Gastrocnemius medialis (tissue), 4 donors: ENCODE data around the gene NUDCD3. TPM values are rescaled to one million over a fixed set of nuclear protein-coding genes. Genes with fewer than 3 reads are reported as not detected.

Source experiments
- ATAC-seq, 2 donors: fragments of 150-250 bp; one replicate each; pipeline ENCODE4 v1.9.1; 2016
- DNase-seq, 2 donors: peaks; one replicate each; pipeline ENCODE4 v3.0.0-alpha.2; 2019
- H3K27ac ChIP-seq, 4 donors: fragments of 200-600 bp; sonication (generic); 1 replicate in 1 of 4; 2 replicates in 3 of 4; pipeline ENCODE4 v1.5.1; 2016 to 2018; ENCODE audit warnings: mild to moderate bottlenecking in 2 of 4, moderate library complexity in 1 of 4
- H3K27me3 ChIP-seq, 3 donors: fragments of 200-600 bp; sonication (generic) in 2 of 3; 1 replicate in 1 of 3; 2 replicates in 2 of 3; pipeline versions ENCODE4 v1.5.1 to v1.6.0; 2016 to 2019; ENCODE audit warnings: mild to moderate bottlenecking in 1 of 3, moderate library complexity in 1 of 3
- H3K36me3 ChIP-seq, 2 donors: fragments of 200-600 bp; sonication (generic) in 1 of 2; one replicate each; pipeline ENCODE4 v1.5.1; 2017 to 2018
- H3K4me1 ChIP-seq, 2 donors: fragments of 200-600 bp; sonication (generic) in 1 of 2; one replicate each; pipeline ENCODE4 v1.5.1; 2016 to 2017; ENCODE audit warnings: mild to moderate bottlenecking in 2 of 2
- H3K4me3 ChIP-seq, 4 donors: fragments of 200-600 bp; sonication (generic) in 3 of 4; 1 replicate in 1 of 4; 2 replicates in 3 of 4; pipeline ENCODE4 v1.5.1; 2016 to 2019; ENCODE audit warnings: mild to moderate bottlenecking in 2 of 4
- H3K9me3 ChIP-seq, 3 donors: fragments of 200-600 bp; sonication (generic) in 2 of 3; 1 replicate in 1 of 3; 2 replicates in 2 of 3; pipeline ENCODE4 v1.5.1; 2016 to 2019
- CTCF ChIP-seq, 5 experiments: fragments of 450-650 bp in 3 of 5; fragments of 200-600 bp in 2 of 5; sonication (generic) in 2 of 5; IDR thresholded peaks in 4 of 5; conservative IDR thresholded peaks in 1 of 5; 1 replicate in 4 of 5; 2 replicates in 1 of 5; pipeline ENCODE4 v1.5.1; 2016 to 2019; ENCODE audit warnings: antibody characterized with exemption in 5 of 5, mild to moderate bottlenecking in 3 of 5, moderate library complexity in 3 of 5
- POLR2A ChIP-seq, 2 donors: fragments of 450-650 bp; IDR thresholded peaks; one replicate each; pipeline ENCODE4 v1.6.1; 2017; ENCODE audit warnings: antibody characterized with exemption in 2 of 2, mild to moderate bottlenecking in 2 of 2, moderate library complexity in 2 of 2
- in situ Hi-C, 4 donors: fragments of 200-750 bp; cut with MboI; loops; one replicate each; pipeline versions ENCODE4 v1.15.0 to v1.8.0; 2017; ENCODE audit warnings: low sequenced_read_pairs in 4 of 4
- intact Hi-C: fragments of 100-400 bp; cut with DNase I; formaldehyde crosslinking; loops from one replicate; pipeline ENCODE4 v1.15.1; 2023; ENCODE audit warnings: low total_unique reads
- total RNA-seq, 4 donors: library from RNA; depleted of rRNA; stranded (reverse); fragments of >200 nt; gene quantifications; one replicate each; pipeline versions ENCODE4 v1.1.0 to v1.2.3, GENCODE V29; 2016

The NUDCD3 gene
- total RNA-seq, 4 donors from 2014 or later, result 76.2 to 93.4 (median 77.0) TPM

- DNase-seq (no peak), ATAC-seq (no peak)
- Histone ChIP-seq H3K4me1 (peaks cover 6 to 10% of the 10 kb centered on the region in 2 donors), H3K4me3 (no peak overlapping the region), H3K27ac (no peak overlapping the region), H3K9me3 (no peaks in the 10 kb centered on the region), H3K27me3 (no peaks in the 10 kb centered on the region), H3K36me3 (no peaks in the 10 kb centered on the region)
- TF ChIP-seq CTCF (IDR thresholded peaks at IDR 0.05 in 4 of 5, conservative IDR thresholded peaks at IDR 0.05 in 1 of 5) (no peak), POLR2A (IDR thresholded peaks at IDR 0.05) (no peak)
- intact Hi-C loops, result loop anchor here (10.0 kb wide), 1 partner anchor 188 kb away; no protein-coding TSS in a partner anchor
- in situ Hi-C loops, result loop anchor here in 1 of 4 donors (10.0 kb wide), 1 partner anchor 98 kb away; no protein-coding TSS in a partner anchor
Measured at GRCh38 chr7:44377134-44377463, 113.4 kb downstream of the NUDCD3 start.

GRCh38 chr7:44376429-44377133 is 113.9 kb downstream of the NUDCD3 start:
- H3K4me1 ChIP-seq, result peaks cover 6% of the 10 kb centered on the region in 2 donors
- DNase-seq (no peak), ATAC-seq (no peak)
- H3K27me3 ChIP-seq, result no peaks in the 10 kb centered on the region
- TF ChIP-seq POLR2A (IDR thresholded peaks at IDR 0.05) (no peak), CTCF (IDR thresholded peaks at IDR 0.05 in 4 of 5, conservative IDR thresholded peaks at IDR 0.05 in 1 of 5) (no peak)
- no peak overlapping the region for H3K4me3 ChIP-seq
- H3K27ac ChIP-seq, result no peak overlapping the region
- in situ Hi-C loops, result loop anchor here in 1 of 4 donors (10.0 kb wide), 1 partner anchor 98 kb away; no protein-coding TSS in a partner anchor
- no peaks in the 10 kb centered on the region for H3K9me3 ChIP-seq
- intact Hi-C loops, result loop anchor here (10.0 kb wide), 1 partner anchor 188 kb away; no protein-coding TSS in a partner anchor
- H3K36me3 ChIP-seq, result no peaks in the 10 kb centered on the region

GRCh38 chr7:44375926-44376342 is 114.5 kb downstream of the NUDCD3 start:
- ATAC-seq (no peak), DNase-seq (no peak)
- Histone ChIP-seq H3K4me3 (no peak overlapping the region), H3K4me1 (peaks cover 4 to 6% of the 10 kb centered on the region in 2 donors), H3K27me3 (no peaks in the 10 kb centered on the region), H3K9me3 (no peaks in the 10 kb centered on the region), H3K27ac (no peak overlapping the region), H3K36me3 (no peaks in the 10 kb centered on the region)
- no peak for TF ChIP-seq POLR2A (IDR thresholded peaks at IDR 0.05)
- in situ Hi-C loops, result loop anchor here in 1 of 4 donors (10.0 kb wide), 1 partner anchor 99 kb away; no protein-coding TSS in a partner anchor
- intact Hi-C loops, result loop anchor here (1.0 to 10.0 kb wide), 2 partner anchors 101 to 189 kb away; no protein-coding TSS in a partner anchor

- Histone ChIP-seq H3K4me1 (no peaks in the 10 kb centered on the region), H3K27me3 (no peaks in the 10 kb centered on the region), H3K27ac (no peak overlapping the region), H3K9me3 (no peaks in the 10 kb centered on the region), H3K4me3 (no peak overlapping the region), H3K36me3 (no peaks in the 10 kb centered on the region)
- intact Hi-C loops, result loop anchor here (1.0 to 10.0 kb wide), 2 partner anchors 102 to 190 kb away; no protein-coding TSS in a partner anchor
- in situ Hi-C loops, result loop anchor here in 1 of 4 donors (10.0 kb wide), 1 partner anchor 100 kb away; no protein-coding TSS in a partner anchor
- ATAC-seq (peak; percentile 67 to 73), DNase-seq (peak in 1 of 2 donors; percentile 64)
- TF ChIP-seq POLR2A (IDR thresholded peaks at IDR 0.05), result no peak
- TF ChIP-seq CTCF (IDR thresholded peaks at IDR 0.05 in 4 of 5, conservative IDR thresholded peaks at IDR 0.05 in 1 of 5), result peak; percentile 62 to 79 (median 70)
Measured at GRCh38 chr7:44375236-44375699, 115.2 kb downstream of the NUDCD3 start.
